PFSK-1 (cell line): Measurements from ENCODE around the gene UXS1.

Experiments used
- FOXP2 ChIP-seq: optimal IDR thresholded peaks from 2 replicates; pipeline ENCODE3; 2011; ENCODE audit warnings: borderline replicate concordance, control low read depth, inconsistent platforms; ENCODE audit not compliant: insufficient read depth; ENCODE audit errors: extremely low read length, extremely low read depth
- POLR2AphosphoS5 ChIP-seq: IDR thresholded peaks from 2 replicates; pipeline ENCODE4 v1.6.1; 2012; ENCODE audit warnings: low read depth, mild to moderate bottlenecking, control low read depth, low read length, moderate library complexity
- SIN3A ChIP-seq: IDR thresholded peaks from 2 replicates; pipeline ENCODE4 v1.6.1; 2012; ENCODE audit warnings: mild to moderate bottlenecking, low read length, moderate library complexity, borderline replicate concordance; ENCODE audit not compliant: insufficient read depth
- TAF1 ChIP-seq: IDR thresholded peaks from 2 replicates; pipeline ENCODE4 v1.6.1; 2012; ENCODE audit warnings: low read length, control low read depth, borderline replicate concordance; ENCODE audit not compliant: insufficient read depth
- TF ChIP-seq, protein P1 (sequence below), 2 experiments: IDR thresholded peaks; 2 replicates each; pipeline versions ENCODE4 v1.6.1 to v1.8.0; 2011 to 2012; ENCODE audit warnings: low read depth in 2 of 2, low read length in 2 of 2, control low read depth in 1 of 2, inconsistent platforms in 1 of 2, mild to moderate bottlenecking in 1 of 2, moderate library complexity in 1 of 2; ENCODE audit not compliant: insufficient read depth in 1 of 2

DNA sequence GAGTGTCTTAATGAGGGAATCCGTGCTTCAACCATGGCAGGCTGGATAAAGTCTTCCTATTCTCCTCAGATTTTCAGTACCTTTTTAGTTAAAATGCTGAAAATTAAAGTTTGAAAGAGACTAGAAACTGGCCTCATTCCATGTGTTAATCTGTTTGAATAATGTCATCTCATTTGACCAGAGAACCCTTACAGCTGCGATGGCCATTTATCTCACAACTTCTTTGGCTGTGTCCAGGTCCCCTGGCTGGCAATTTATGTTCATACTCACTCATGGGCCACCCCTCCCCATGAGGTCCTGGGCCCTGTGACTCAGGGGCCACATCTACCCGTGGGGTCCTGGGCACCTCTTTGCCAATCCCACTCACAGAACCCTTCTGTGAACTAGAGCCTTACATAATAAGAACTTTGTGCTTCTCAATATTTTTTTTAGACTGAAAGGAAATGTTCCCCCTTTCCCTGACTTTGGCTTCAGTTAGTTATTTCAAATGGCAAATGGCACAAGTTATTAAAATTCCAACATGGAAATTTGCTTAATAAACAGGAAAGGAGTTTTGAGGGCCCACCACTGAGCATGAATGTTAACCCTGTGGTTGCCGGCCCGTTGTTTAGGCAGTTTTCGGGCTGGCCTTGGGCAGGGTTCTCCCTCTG lies 134.6 kb downstream of the UXS1 start:
- TF ChIP-seq TAF1 = no peak
- no peak for TF ChIP-seq SIN3A
- TF ChIP-seq, protein P1, sequence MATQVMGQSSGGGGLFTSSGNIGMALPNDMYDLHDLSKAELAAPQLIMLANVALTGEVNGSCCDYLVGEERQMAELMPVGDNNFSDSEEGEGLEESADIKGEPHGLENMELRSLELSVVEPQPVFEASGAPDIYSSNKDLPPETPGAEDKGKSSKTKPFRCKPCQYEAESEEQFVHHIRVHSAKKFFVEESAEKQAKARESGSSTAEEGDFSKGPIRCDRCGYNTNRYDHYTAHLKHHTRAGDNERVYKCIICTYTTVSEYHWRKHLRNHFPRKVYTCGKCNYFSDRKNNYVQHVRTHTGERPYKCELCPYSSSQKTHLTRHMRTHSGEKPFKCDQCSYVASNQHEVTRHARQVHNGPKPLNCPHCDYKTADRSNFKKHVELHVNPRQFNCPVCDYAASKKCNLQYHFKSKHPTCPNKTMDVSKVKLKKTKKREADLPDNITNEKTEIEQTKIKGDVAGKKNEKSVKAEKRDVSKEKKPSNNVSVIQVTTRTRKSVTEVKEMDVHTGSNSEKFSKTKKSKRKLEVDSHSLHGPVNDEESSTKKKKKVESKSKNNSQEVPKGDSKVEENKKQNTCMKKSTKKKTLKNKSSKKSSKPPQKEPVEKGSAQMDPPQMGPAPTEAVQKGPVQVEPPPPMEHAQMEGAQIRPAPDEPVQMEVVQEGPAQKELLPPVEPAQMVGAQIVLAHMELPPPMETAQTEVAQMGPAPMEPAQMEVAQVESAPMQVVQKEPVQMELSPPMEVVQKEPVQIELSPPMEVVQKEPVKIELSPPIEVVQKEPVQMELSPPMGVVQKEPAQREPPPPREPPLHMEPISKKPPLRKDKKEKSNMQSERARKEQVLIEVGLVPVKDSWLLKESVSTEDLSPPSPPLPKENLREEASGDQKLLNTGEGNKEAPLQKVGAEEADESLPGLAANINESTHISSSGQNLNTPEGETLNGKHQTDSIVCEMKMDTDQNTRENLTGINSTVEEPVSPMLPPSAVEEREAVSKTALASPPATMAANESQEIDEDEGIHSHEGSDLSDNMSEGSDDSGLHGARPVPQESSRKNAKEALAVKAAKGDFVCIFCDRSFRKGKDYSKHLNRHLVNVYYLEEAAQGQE (IDR thresholded peaks at IDR 0.05; ENCODE audit: insufficient read depth in 1 of 2, low read depth in 2 of 2, low read length in 2 of 2) = no peak
- TF ChIP-seq POLR2AphosphoS5 = no peak
- TF ChIP-seq FOXP2 = no peak
